Prostate gland (tissue), 2 donors: ENCODE measurements around the gene STK4.

ENCODE experiments used
- CTCF ChIP-seq, 4 experiments: fragments of 200-600 bp in 2 of 4; fragments of 450-650 bp in 2 of 4; sonication (generic) in 2 of 4; IDR thresholded peaks; 1 replicate in 3 of 4; 2 replicates in 1 of 4; pipeline ENCODE4 v1.5.1; 2016 to 2019; ENCODE audit warnings: antibody characterized with exemption in 4 of 4, mild to moderate bottlenecking in 2 of 4, moderate library complexity in 2 of 4
- POLR2A ChIP-seq: fragments of 450-650 bp; IDR thresholded peaks from one replicate; pipeline ENCODE4 v1.6.1; 2016; ENCODE audit warnings: antibody characterized with exemption, mild to moderate bottlenecking

- no peak for TF ChIP-seq CTCF (IDR thresholded peaks at IDR 0.05)
- TF ChIP-seq POLR2A, result no peak
These were observed 158.1 kb downstream of the STK4 start, which contains the start of gene WFDC12 for GRCh38 chr20:45124365-45124764.
